NCI-H82 treated with DMSO at 0.1 percent for 48 hours (cell line): ENCODE data around the gene GABRB2.

Source experiments
- DNase-seq: peaks from one replicate; lab custom pipeline; 2025; ENCODE audit not compliant: unreplicated experiment; lab: John Stamatoyannopoulos, UW

The GABRB2 gene

DNA sequence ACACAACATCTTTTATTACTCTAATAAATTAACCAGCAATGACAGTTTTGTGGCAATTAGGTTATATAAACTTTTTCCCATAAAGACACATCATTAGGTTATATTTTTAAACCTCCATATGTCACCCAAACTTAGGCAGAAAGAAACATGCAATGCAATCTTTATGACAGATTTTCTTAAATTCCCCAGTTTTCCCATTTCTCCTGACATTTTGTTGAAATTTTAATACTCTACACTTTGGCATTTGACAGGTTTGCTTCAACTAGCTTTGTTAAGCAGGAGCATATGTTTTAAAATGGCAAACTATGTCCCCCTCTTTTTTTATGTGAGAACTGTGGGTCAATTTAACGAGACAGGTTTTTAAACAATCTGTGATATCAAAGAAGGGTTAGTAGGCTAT is 155.5 kb downstream of the GABRB2 start:
- DNase-seq, result no peak

- DNase-seq, result no peak
These were observed 159.4 kb downstream of the GABRB2 start for GRCh38 chr5:161387121-161387520.

DNA sequence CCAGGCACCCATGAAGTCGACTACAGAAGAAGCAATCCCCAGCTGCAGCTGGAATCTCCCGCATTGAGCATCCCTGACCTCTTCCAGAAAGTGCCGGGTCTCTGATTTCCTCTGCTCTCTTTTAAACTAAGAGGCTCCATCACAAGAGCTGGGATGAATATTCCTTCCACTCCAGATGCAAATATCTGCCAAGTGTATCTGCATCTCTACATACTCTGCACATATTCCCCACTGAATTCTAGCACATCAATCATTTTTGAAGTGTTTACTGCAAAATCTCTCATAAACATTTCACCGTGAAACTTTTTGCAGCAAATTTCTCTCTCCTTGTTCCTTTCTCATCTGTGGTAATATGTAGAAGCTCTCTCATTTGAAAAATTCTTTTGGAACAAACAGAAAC is 161.5 kb downstream of the GABRB2 start:
- DNase-seq, result no peak

DNA sequence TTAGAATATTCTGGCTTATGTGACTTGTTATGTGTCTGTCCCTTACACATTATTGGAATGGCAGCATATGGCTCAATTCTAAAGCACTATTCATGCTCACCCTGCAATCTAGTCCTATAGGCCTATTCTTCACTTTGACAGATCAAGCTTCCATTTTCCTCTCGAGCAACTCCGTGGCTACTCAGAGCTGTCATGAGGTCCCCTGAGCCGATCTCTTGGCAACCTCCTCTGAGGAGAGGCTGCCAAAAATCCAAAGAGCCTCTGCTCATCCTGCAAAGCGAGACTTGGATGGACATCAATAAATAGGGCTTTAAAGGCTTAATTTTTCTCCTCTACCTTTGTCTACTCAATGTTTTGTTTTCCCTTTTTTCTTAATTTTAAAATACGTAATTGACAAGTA is 163.8 kb downstream of the GABRB2 start:
- DNase-seq, result no peak

- DNase-seq, result no peak
These were observed 166.0 kb downstream of the GABRB2 start for GRCh38 chr5:161380486-161380885.

- no peak for DNase-seq
These were observed 167.8 kb downstream of the GABRB2 start for GRCh38 chr5:161378701-161379100.

DNA sequence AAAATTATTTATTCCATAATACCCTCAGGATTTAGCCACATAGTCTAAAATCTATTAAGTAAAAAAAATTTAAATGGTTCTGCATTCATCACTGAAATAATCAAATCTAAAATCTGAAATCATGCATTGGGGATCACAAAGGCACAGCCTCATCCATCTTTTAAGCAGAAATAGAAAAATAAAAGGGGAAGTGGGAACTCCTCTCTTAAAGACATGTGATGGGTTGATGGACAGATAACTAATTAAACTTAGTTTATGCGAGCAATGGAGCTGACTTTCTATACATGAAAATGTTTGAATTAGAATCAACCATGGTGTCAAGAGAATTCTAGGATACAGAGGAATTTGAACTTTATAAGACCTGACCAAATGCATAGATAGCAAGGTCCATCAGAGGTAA is 170.5 kb downstream of the GABRB2 start:
- DNase-seq, result no peak

DNA sequence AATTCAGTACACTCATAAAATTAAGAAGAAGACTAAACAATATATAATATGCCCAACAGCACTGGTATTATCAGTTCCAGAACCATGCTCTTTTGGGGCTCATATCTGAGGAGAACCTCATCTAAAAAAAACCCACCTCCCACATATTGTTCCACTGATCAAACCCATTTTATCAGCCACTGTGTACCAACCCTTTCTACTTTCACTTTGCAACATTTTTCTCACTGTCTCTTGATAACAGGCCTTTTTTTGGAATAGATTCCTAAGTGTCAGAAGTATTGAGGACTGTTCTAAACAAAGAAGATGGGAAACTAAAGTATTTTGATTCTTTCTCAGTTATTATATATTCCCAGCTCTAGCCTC is 173.2 kb downstream of the GABRB2 start:
- no peak for DNase-seq

DNA sequence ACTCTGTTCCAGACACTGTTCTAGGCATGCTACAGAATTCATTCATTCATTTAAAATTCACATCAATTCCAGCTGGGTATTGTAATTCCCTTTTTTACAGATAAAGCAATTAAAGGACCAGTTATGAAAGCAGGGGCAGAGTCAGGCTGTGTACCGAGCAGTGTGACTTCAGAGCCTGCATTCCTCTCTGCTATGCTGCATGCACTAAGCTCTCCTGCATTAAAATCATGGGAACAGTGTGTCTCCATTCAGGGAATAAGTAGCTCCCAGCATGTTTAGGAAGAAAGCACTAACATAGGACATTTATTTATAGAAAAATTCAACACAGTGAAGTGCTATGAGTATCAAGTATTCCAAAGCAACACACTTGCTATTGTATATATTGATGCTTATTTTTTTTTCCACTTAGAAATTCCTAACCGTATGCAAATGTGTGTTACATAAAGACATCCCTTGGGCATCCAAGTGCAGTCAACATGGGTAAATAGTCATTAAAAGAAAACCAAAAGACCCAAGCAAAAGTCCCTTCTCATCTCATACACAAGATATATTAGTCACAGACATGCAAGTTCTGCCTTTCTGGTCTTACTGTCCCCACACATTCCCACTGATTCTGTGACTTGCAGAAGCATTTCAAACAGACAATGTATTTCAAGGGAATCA is 173.7 kb downstream of the GABRB2 start:
- no peak for DNase-seq

DNA sequence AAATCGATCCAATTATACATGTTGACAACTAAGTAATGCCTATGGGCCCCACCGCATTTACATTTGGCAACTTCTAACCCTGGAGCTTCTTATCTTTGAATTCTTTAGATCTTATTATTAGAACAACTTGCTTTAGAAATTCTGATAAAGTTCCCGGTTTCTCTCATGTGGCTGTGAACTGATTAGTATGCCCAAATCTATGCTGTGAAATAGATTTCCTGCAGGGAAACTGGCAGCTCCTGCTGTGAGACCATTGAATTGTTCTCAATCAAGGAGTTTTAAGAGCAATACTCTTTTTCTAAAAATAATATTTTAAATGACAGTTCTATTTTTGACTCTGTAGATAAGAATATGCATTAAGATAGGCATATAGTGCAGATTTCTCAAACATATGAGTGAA is 177.5 kb downstream of the GABRB2 start:
- DNase-seq, result no peak

- no peak for DNase-seq
These were observed 188.1 kb downstream of the GABRB2 start for GRCh38 chr5:161358446-161358845.

GRCh38 chr5:161344234-161344633 is 202.3 kb downstream of the GABRB2 start:
- DNase-seq, result no peak

- DNase-seq, result no peak
These were observed 203.6 kb downstream of the GABRB2 start for GRCh38 chr5:161342886-161343285.

DNA sequence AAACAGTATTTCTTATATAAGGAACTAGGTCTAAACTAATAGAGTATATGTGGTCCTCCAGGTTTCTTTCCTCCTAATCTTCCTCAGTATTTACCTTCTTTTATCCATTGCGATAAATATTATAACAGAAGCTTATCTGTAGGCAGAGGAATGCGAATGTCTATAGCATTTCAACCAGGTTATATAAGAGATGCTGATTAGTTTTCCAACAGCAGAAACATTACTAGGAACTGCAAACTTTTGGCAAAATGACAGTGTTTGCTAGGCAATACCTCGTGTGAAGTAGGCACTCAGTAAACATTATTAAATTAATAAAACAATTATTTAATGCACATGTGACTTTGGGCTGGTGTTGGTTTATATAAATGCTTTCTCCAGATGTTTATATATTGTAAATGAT is 206.5 kb downstream of the GABRB2 start:
- no peak for DNase-seq

- no peak for DNase-seq
These were observed 213.2 kb downstream of the GABRB2 start for GRCh38 chr5:161333194-161333880.

GRCh38 chr5:161332343-161332742 is 214.2 kb downstream of the GABRB2 start:
- DNase-seq, result no peak

DNA sequence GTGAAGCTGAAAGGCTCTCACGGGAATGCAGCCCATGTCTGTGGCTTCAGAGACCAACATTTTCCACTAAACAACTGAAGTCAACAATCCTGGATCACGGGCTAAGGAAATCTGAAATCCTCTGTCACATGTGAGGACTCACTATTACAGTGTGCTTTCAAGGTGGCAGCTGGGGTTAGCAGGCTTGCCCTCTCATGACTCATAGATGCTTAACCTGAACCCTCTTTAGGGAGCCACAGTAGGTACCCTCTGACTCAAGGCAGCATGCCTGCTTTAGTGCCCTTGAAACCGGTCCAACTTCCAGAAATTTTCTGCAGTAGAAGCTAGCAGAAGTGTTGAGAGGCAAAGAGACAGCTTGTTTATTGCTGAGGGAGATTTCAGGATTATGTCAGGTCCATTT is 232.5 kb downstream of the GABRB2 start:
- no peak for DNase-seq

DNA sequence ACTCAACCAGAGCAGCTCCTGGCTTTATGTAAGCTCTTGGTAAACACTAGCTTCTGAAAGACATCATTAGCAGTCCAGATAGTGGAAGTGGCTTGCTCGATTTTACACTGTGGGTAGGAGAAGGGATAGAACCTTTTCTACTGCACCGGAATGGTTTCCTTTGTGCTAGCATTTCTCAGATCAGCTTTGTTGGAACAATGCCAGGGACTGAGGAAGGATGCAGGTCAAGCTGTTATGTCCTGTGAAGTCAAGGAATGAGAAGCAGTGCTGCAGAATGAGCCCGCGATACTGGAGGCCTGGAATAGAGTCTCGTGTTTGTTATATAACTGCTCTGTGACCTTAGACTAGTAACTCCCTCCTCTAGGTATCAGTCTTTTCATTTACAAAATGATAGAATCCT is 233.6 kb downstream of the GABRB2 start:
- DNase-seq, result no peak

GRCh38 chr5:161311965-161312364 is 234.6 kb downstream of the GABRB2 start:
- no peak for DNase-seq

DNA sequence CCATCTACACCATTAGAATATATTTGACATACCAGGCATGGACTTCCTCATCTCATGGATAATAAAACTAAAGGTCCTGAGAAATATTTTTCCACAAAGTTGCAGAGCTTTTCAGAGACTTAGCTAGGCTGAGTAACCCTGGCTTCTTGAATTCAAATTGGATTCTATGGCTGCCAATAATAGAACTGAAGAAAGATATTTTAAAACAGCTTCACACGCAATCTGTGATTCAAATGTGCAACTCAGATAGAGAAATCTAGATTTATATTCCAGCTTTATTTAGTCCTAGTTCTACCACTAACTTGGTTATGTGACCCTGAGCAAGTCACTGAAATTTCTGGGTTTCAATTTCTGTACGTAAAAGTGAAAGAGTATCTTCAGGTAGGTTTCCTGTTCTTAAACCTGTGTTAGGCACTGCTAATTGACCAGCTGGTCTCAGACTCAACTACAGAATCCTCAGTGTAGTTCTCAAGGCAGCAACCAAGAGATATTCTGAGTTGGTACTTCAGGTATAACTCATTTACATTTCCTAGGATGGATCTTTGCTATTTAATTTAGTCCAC is 235.3 kb downstream of the GABRB2 start:
- DNase-seq, result no peak

GRCh38 chr5:161306351-161306995 is 240.1 kb downstream of the GABRB2 start:
- DNase-seq, result no peak

DNA sequence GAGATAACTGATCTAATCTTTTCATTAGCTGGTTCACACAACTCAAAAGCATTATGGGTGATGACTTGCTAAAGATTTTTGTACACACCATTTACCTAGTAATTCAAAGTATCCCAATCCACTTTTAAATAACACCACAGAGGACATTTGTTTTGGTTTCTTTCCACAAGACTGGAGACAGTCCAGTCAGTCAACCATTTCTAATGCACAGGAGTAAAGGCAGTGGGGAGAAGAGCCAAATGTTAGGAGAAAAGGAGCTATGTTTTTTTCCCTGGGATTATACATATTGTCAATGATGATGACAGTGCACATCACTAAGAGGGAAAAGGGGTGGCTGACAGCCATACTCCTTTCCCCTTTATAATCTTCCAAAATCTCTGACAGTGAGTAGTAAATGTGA is 240.9 kb downstream of the GABRB2 start:
- no peak for DNase-seq
